Liver (tissue), 9 donors: Measurements from ENCODE around the gene SOWAHC. TPM values are rescaled to one million over a fixed set of nuclear protein-coding genes. Genes with fewer than 3 reads are reported as not detected.

Experiments used
- DNase-seq: peaks from one replicate; pipeline ENCODE4 v3.0.0-alpha.2; 2017; ENCODE audit warnings: low spot score
- H3K27ac ChIP-seq, 2 donors: one replicate each; pipeline ENCODE4 v1.7.0; 2013; ENCODE audit warnings: inconsistent platforms in 2 of 2, low read length in 2 of 2, control low read depth in 1 of 2, low read depth in 1 of 2, mild to moderate bottlenecking in 1 of 2
- H3K27me3 ChIP-seq, 4 donors: one replicate each; pipeline versions ENCODE4 v1.6.1 to v1.7.0; 2013; ENCODE audit warnings: low read length in 3 of 4, inconsistent platforms in 1 of 4, mild to moderate bottlenecking in 1 of 4, moderate library complexity in 1 of 4; ENCODE audit not compliant: control insufficient read depth in 4 of 4, insufficient read depth in 4 of 4
- H3K36me3 ChIP-seq, 4 donors: one replicate each; pipeline versions ENCODE4 v1.6.1 to v1.7.0; 2013; ENCODE audit warnings: low read length in 3 of 4, mild to moderate bottlenecking in 3 of 4, low read depth in 1 of 4, moderate library complexity in 1 of 4; ENCODE audit not compliant: control insufficient read depth in 4 of 4, insufficient read depth in 3 of 4
- H3K4me1 ChIP-seq, 4 donors: one replicate each; pipeline versions ENCODE4 v1.6.1 to v1.7.0; 2013; ENCODE audit warnings: low read length in 3 of 4, mild to moderate bottlenecking in 3 of 4, moderate library complexity in 1 of 4; ENCODE audit not compliant: control insufficient read depth in 4 of 4, insufficient read depth in 4 of 4
- H3K4me3 ChIP-seq, 3 donors: one replicate each; pipeline versions ENCODE4 v1.6.1 to v1.7.0; 2013; ENCODE audit warnings: low read length in 3 of 3, control low read depth in 1 of 3, low read depth in 1 of 3, mild to moderate bottlenecking in 1 of 3
- H3K9ac ChIP-seq, 2 donors: one replicate each; pipeline ENCODE4 v1.7.0; 2013; ENCODE audit warnings: low read length in 2 of 2, mild to moderate bottlenecking in 2 of 2, moderate library complexity in 2 of 2, control low read depth in 1 of 2, low read depth in 1 of 2
- H3K9me3 ChIP-seq, 4 donors: one replicate each; pipeline versions ENCODE4 v1.6.1 to v1.7.0; 2013; ENCODE audit warnings: low read length in 3 of 4; ENCODE audit not compliant: control insufficient read depth in 4 of 4
- CTCF ChIP-seq: fragments of 150-350 bp; IDR thresholded peaks from 2 replicates; pipeline ENCODE4 v1.5.1; 2017; ENCODE audit warnings: improper control_type of control experiment, low read depth, low read length; ENCODE audit not compliant: missing input control
- EGR1 ChIP-seq, 2 donors: IDR thresholded peaks; 2 replicates each; pipeline ENCODE4 v1.6.1; 2016 to 2018; ENCODE audit warnings: antibody characterized with exemption in 2 of 2, low read depth in 2 of 2
- FOXA1 ChIP-seq: IDR thresholded peaks from 2 replicates; pipeline ENCODE4 v1.6.1; 2016; ENCODE audit warnings: antibody characterized with exemption
- FOXA2 ChIP-seq: IDR thresholded peaks from 2 replicates; pipeline ENCODE4 v1.6.1; 2016; ENCODE audit warnings: antibody characterized with exemption
- GABPA ChIP-seq, 2 donors: IDR thresholded peaks in 1 of 2; conservative IDR thresholded peaks in 1 of 2; 2 replicates each; pipeline ENCODE4 v1.6.1; 2016; ENCODE audit warnings: antibody characterized with exemption in 2 of 2, mild to moderate bottlenecking in 1 of 2, moderate library complexity in 1 of 2
- HNF4A ChIP-seq, 2 donors: conservative IDR thresholded peaks; 2 replicates each; pipeline ENCODE4 v1.6.1; 2016; ENCODE audit warnings: antibody characterized with exemption in 2 of 2, mild to moderate bottlenecking in 2 of 2
- HNF4G ChIP-seq: IDR thresholded peaks from 2 replicates; pipeline ENCODE4 v1.6.1; 2016; ENCODE audit warnings: antibody characterized with exemption
- JUND ChIP-seq, 2 donors: IDR thresholded peaks; 2 replicates each; pipeline ENCODE4 v1.6.1; 2016; ENCODE audit warnings: antibody characterized with exemption in 2 of 2
- MAX ChIP-seq: IDR thresholded peaks from 2 replicates; pipeline ENCODE4 v1.6.1; 2016; ENCODE audit warnings: antibody characterized with exemption
- NR2F2 ChIP-seq: IDR thresholded peaks from 2 replicates; pipeline ENCODE4 v1.6.1; 2016; ENCODE audit warnings: antibody characterized with exemption
- RAD21 ChIP-seq, 2 donors: IDR thresholded peaks; 2 replicates each; pipeline ENCODE4 v1.6.1; 2016; ENCODE audit warnings: antibody characterized with exemption in 2 of 2, mild to moderate bottlenecking in 2 of 2
- RXRA ChIP-seq, 2 donors: IDR thresholded peaks; 2 replicates each; pipeline ENCODE4 v1.6.1; 2017 to 2018; ENCODE audit warnings: antibody characterized with exemption in 2 of 2, mild to moderate bottlenecking in 1 of 2
- SP1 ChIP-seq: IDR thresholded peaks from 2 replicates; pipeline ENCODE4 v1.6.1; 2018; ENCODE audit warnings: antibody characterized with exemption, mild to moderate bottlenecking
- TAF1 ChIP-seq: conservative IDR thresholded peaks from 2 replicates; pipeline ENCODE4 v1.6.1; 2016; ENCODE audit warnings: antibody characterized with exemption, mild to moderate bottlenecking
- YY1 ChIP-seq: IDR thresholded peaks from 2 replicates; pipeline ENCODE4 v1.6.1; 2016; ENCODE audit warnings: antibody characterized with exemption, mild to moderate bottlenecking
- ZBTB33 ChIP-seq: IDR thresholded peaks from 2 replicates; pipeline ENCODE4 v1.6.1; 2016; ENCODE audit warnings: antibody characterized with exemption
- WGBS: extraction: QIAGEN DNeasy Blood & Tissue Kit; methylation state at CpG from one replicate; pipeline ENCODE4 v1.1.7; 2013; 5-methylcytosine and 5-hydroxymethylcytosine counted together
- polyA plus RNA-seq, 2 donors: library from polyadenylated mRNA; stranded (reverse) in 1 of 2; unstranded in 1 of 2; fragments of 200-250 nt in 1 of 2; fragments of >200 nt in 1 of 2; fragmentation: Nextera tagmentation in 1 of 2; extraction: Ambion mirVana in 1 of 2; gene quantifications; one replicate each; pipeline versions ENCODE4 v1.2.1 to v1.2.3, GENCODE V29; 2013 to 2015
- total RNA-seq, 2 donors: library from RNA; depleted of rRNA; stranded (reverse); fragments of >200 nt; gene quantifications; one replicate each; pipeline ENCODE4 v1.2.3, GENCODE V29; 2014
- TF ChIP-seq, protein P1 (sequence below): IDR thresholded peaks from 2 replicates; pipeline ENCODE4 v1.6.1; 2016; ENCODE audit warnings: antibody characterized with exemption, mild to moderate bottlenecking
- TF ChIP-seq, protein P2 (sequence below): IDR thresholded peaks from 2 replicates; pipeline ENCODE4 v1.6.1; 2016; ENCODE audit warnings: antibody characterized with exemption
- donor health status: healthy.
- donor health status: healthy.
- donor health status: healthy.
- donor health status: healthy.
- donor health status: healthy.

Gene SOWAHC
- total and polyA plus RNA-seq, 4 donors = 7.0 to 16.9 (median 9.2) TPM

DNA sequence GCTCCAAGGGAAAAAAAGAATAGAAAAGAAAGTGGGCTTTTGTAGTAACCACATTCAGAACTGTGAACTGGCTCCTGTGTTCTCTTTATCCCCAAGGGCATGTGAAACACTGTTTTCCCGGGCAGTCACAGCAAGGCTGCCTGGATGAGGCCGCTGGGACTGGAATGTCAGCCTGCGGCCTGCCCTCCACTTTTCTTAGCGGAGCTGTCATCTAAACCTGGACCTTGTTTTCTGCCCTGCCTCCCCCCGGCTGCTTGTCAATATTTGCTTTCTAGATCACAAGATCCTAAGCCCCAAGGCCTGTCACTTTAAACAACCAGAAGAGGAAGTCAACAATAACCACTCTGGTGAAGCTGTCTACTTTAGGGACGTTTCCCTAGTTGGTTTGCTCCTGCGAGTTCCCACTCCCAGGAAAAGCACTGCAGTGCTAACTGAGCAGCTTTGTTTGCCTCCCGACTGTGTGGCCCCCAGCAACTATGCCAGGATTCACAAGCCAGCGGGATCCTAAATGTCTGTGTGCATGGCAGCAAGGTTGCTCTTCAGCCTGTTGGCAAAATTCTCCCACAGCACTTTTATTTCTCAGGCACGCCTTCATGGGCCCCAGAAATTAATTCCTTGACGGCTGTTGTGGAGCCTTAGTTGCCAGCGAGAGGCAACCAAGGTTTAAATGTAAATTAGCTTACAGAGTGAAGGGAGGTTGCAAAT, 30.6 kb downstream of the SOWAHC start:
- peaks cover 2 to 20% (median 7%) of the 10 kb centered on the region in 4 donors for H3K4me1 ChIP-seq
- H3K36me3 ChIP-seq = no peaks in the 10 kb centered on the region
- peak overlapping the region; percentile 83 to 93 for H3K27ac ChIP-seq
- H3K4me3 ChIP-seq = peak overlapping the region in 1 of 3 donors; percentile 4
- no peaks in the 10 kb centered on the region for H3K27me3 ChIP-seq
- WGBS = 17% methylated on average over 12 of the region's 12 CpGs
- H3K9ac ChIP-seq = peak overlapping the region; percentile 40 to 69
- no peaks in the 10 kb centered on the region for H3K9me3 ChIP-seq
- TF ChIP-seq, protein P1, sequence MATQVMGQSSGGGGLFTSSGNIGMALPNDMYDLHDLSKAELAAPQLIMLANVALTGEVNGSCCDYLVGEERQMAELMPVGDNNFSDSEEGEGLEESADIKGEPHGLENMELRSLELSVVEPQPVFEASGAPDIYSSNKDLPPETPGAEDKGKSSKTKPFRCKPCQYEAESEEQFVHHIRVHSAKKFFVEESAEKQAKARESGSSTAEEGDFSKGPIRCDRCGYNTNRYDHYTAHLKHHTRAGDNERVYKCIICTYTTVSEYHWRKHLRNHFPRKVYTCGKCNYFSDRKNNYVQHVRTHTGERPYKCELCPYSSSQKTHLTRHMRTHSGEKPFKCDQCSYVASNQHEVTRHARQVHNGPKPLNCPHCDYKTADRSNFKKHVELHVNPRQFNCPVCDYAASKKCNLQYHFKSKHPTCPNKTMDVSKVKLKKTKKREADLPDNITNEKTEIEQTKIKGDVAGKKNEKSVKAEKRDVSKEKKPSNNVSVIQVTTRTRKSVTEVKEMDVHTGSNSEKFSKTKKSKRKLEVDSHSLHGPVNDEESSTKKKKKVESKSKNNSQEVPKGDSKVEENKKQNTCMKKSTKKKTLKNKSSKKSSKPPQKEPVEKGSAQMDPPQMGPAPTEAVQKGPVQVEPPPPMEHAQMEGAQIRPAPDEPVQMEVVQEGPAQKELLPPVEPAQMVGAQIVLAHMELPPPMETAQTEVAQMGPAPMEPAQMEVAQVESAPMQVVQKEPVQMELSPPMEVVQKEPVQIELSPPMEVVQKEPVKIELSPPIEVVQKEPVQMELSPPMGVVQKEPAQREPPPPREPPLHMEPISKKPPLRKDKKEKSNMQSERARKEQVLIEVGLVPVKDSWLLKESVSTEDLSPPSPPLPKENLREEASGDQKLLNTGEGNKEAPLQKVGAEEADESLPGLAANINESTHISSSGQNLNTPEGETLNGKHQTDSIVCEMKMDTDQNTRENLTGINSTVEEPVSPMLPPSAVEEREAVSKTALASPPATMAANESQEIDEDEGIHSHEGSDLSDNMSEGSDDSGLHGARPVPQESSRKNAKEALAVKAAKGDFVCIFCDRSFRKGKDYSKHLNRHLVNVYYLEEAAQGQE = peak; percentile 85
- peak; percentile 91 for TF ChIP-seq YY1
- peak; percentile 60 to 65 for TF ChIP-seq RAD21 (IDR thresholded peaks at IDR 0.05)
- peak; percentile 52 to 59 for TF ChIP-seq EGR1 (IDR thresholded peaks at IDR 0.05; ENCODE audit: low read depth in 2 of 2)
- TF ChIP-seq RXRA (IDR thresholded peaks at IDR 0.05) = peak; percentile 72 to 91
- TF ChIP-seq SP1 = peak; percentile 95
- TF ChIP-seq JUND (IDR thresholded peaks at IDR 0.05) = peak; percentile 53 to 68
- TF ChIP-seq HNF4A (conservative IDR thresholded peaks at IDR 0.05) = peak; percentile 89 to 94
- TF ChIP-seq, protein P2, sequence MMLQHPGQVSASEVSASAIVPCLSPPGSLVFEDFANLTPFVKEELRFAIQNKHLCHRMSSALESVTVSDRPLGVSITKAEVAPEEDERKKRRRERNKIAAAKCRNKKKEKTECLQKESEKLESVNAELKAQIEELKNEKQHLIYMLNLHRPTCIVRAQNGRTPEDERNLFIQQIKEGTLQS = peak; percentile 39
- peak; percentile 18 for TF ChIP-seq NR2F2
- TF ChIP-seq TAF1 = peak; percentile 42
- TF ChIP-seq MAX = peak; percentile 86
- TF ChIP-seq CTCF = no peak
- peak; percentile 81 for TF ChIP-seq HNF4G
- TF ChIP-seq FOXA1 = peak; percentile 99
- peak; percentile 99 for TF ChIP-seq FOXA2
- peak in 1 of 2 donors; percentile 74 for TF ChIP-seq GABPA (IDR thresholded peaks at IDR 0.05 in 1 of 2, conservative IDR thresholded peaks at IDR 0.05 in 1 of 2)
- TF ChIP-seq ZBTB33 = peak; percentile 75
- DNase-seq = peak; percentile 62
